Loucy (cell line): Measurements from ENCODE around the gene CD248.

Experiments
- H2AFZ ChIP-seq: fragments of 200-600 bp; sonication (generic); 2 replicates; pipeline ENCODE4 v1.6.0; 2016; ENCODE audit warnings: antibody characterized with exemption, mild to moderate bottlenecking, low read length, moderate library complexity
- H3F3A ChIP-seq: fragments of 200-600 bp; 2 replicates; pipeline ENCODE4 v1.6.0; 2016; ENCODE audit warnings: antibody characterized with exemption, low read depth, mild to moderate bottlenecking
- H3K27me3 ChIP-seq: fragments of 200-600 bp; sonication (generic); 2 replicates; pipeline ENCODE4 v1.6.1; 2014; ENCODE audit warnings: low read length, mild to moderate bottlenecking; ENCODE audit not compliant: insufficient read depth, poor library complexity, severe bottlenecking
- H3K36me3 ChIP-seq: fragments of 200-600 bp; sonication (generic); 2 replicates; pipeline ENCODE4 v1.6.1; 2016; ENCODE audit warnings: low read length; ENCODE audit not compliant: insufficient read depth
- H3K4me1 ChIP-seq: fragments of 200-600 bp; sonication (generic); 2 replicates; pipeline ENCODE4 v1.5.1; 2014; ENCODE audit warnings: low read length, mild to moderate bottlenecking; ENCODE audit not compliant: insufficient read depth, poor library complexity, severe bottlenecking
- H3K4me2 ChIP-seq: fragments of 200-600 bp; sonication (generic); 2 replicates; pipeline ENCODE4 v1.6.0; 2014; ENCODE audit warnings: antibody characterized with exemption, low read length, low read depth, mild to moderate bottlenecking; ENCODE audit not compliant: poor library complexity, severe bottlenecking
- H3K4me3 ChIP-seq: fragments of 200-600 bp; sonication (generic); 2 replicates; pipeline ENCODE4 v1.5.1; 2014; ENCODE audit warnings: low read length, mild to moderate bottlenecking, mixed read lengths; ENCODE audit not compliant: poor library complexity, severe bottlenecking
- H3K79me2 ChIP-seq: fragments of 200-600 bp; sonication (generic); 2 replicates; pipeline ENCODE4 v1.6.1; 2014; ENCODE audit warnings: low read length; ENCODE audit not compliant: insufficient read depth
- H3K9ac ChIP-seq: fragments of 200-600 bp; sonication (generic); 2 replicates; pipeline ENCODE4 v1.6.0; 2014; ENCODE audit warnings: mild to moderate bottlenecking, low read depth, low read length, moderate library complexity; ENCODE audit not compliant: poor library complexity, severe bottlenecking
- H3K9me2 ChIP-seq: fragments of 200-600 bp; sonication (generic); replicated peaks from 2 replicates; pipeline ENCODE4 v1.6.1; 2016; ENCODE audit warnings: low read depth, low read length, mixed read lengths
- H3K9me3 ChIP-seq: fragments of 200-600 bp; sonication (generic); 2 replicates; pipeline ENCODE4 v1.6.1; 2014; ENCODE audit warnings: mild to moderate bottlenecking, antibody characterized with exemption, low read length, low read depth; ENCODE audit not compliant: insufficient read depth
- H4K20me1 ChIP-seq: fragments of 200-600 bp; sonication (generic); 2 replicates; pipeline ENCODE4 v1.6.0; 2014; ENCODE audit warnings: antibody characterized with exemption, low read length, mild to moderate bottlenecking; ENCODE audit not compliant: insufficient read depth, poor library complexity, severe bottlenecking
- EZH2phosphoT487 ChIP-seq: fragments of 200-600 bp; IDR thresholded peaks from 2 replicates; pipeline ENCODE4 v1.6.1; 2018; ENCODE audit warnings: antibody characterized with exemption, mild to moderate bottlenecking, moderate library complexity, borderline replicate concordance
- TF ChIP-seq, protein P1 (sequence below): fragments of 200-600 bp; sonication (generic); conservative IDR thresholded peaks from 2 replicates; pipeline ENCODE4 v1.5.1; 2014; ENCODE audit warnings: mild to moderate bottlenecking, antibody characterized with exemption, low read length

CD248 gene

DNA sequence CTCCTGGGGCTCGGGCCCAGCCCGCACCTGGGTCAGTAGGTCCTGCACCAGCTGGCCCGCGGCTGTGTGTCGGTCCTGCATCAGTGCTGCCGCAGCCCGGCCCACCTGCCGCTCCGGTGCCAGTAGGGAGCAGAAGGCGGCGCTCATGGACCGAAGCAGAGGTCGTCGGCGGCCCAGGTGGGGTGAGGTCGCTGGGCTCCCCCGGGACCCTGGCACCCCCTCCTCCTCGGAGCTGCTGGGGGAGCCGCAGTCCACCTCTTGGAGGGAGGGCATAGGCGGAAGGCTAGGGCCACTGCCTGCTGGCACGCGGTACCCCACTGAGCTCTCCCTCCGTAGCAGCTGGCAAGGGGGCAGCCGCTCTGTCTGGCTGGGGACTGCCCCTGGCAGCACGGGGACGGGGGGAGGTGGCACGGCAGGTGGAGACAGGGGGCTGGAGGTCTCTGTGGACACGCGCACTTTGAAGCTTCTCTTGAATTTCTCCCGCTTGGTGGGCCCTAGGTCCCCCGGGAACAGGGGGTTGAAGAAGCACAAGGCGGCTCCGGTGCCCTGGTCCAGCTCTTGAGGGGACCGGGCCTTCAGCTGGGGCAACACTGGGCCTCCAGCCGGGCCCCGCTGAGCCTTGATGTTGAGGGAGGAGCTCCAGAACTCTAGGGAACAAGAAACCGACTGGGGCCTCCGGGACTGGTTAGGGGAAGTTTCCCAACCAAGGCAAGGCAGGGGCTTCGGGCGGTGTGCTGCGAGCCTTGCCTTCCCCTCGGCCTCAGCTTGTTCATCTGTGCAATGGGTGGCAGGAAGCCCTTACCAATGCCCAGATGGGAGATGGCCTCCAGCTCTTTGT lies 18.0 kb upstream of the CD248 start:
- Histone ChIP-seq H3K9ac (no peak overlapping the region), H3K9me3 (no peaks in the 10 kb centered on the region), H3K79me2 (no peaks in the 10 kb centered on the region), H3K4me3 (no peak overlapping the region), H3K36me3 (peaks cover 10% of the 10 kb centered on the region; the same call in 1 of the 2 replicates), H3K27me3 (no peaks in the 10 kb centered on the region), H3K4me2 (no peak overlapping the region), H4K20me1 (no peaks in the 10 kb centered on the region), H2AFZ (no peak overlapping the region), H3K4me1 (peaks cover 8% of the 10 kb centered on the region), H3F3A (no peaks in the 10 kb centered on the region), H3K9me2 (no peaks in the 10 kb centered on the region)
- no peak for TF ChIP-seq EZH2phosphoT487
- TF ChIP-seq, protein P1, sequence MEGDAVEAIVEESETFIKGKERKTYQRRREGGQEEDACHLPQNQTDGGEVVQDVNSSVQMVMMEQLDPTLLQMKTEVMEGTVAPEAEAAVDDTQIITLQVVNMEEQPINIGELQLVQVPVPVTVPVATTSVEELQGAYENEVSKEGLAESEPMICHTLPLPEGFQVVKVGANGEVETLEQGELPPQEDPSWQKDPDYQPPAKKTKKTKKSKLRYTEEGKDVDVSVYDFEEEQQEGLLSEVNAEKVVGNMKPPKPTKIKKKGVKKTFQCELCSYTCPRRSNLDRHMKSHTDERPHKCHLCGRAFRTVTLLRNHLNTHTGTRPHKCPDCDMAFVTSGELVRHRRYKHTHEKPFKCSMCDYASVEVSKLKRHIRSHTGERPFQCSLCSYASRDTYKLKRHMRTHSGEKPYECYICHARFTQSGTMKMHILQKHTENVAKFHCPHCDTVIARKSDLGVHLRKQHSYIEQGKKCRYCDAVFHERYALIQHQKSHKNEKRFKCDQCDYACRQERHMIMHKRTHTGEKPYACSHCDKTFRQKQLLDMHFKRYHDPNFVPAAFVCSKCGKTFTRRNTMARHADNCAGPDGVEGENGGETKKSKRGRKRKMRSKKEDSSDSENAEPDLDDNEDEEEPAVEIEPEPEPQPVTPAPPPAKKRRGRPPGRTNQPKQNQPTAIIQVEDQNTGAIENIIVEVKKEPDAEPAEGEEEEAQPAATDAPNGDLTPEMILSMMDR, result no peak

DNA sequence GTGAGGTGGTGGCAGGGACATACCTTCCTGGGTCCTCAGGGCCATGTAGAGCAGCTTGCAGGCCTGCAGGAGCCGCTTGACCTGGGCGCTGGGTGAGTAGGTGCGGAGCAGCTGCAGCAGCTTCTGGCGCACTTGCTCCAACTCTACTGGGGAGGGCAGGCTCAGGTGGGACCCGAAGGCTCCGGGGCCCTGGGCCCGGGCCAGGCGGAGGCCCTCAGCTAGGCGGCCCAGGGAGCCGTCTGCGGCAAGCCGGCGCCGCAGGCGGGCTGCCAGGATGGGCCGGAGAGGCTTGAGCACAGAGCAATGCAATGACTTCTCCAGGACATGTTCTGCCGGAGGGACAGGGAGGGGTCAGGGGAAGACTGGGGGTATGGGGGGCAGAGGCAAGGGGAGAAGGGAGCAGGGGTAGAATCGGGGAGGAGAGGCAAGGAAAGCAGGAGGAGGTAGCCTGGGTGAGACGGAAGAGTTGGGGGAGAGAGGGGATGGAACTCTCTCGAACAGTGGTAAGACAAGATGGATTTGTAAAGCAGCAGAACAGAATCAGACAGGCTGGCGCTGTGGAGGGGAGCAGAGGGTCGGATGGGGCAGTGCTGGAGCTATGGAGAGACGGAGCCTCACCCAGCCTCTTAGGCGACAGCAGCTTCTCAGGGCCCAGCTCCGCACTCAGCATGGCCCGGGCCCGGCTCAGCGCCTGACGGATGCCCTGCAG lies 17.2 kb upstream of the CD248 start:
- H4K20me1 ChIP-seq, result no peaks in the 10 kb centered on the region
- no peak overlapping the region for H2AFZ ChIP-seq
- H3K27me3 ChIP-seq, result no peaks in the 10 kb centered on the region
- H3K4me3 ChIP-seq, result no peak overlapping the region
- TF ChIP-seq, protein P1, result no peak
- TF ChIP-seq EZH2phosphoT487, result no peak
- no peak overlapping the region for H3K4me2 ChIP-seq
- H3F3A ChIP-seq, result no peaks in the 10 kb centered on the region
- H3K4me1 ChIP-seq, result peaks cover 8% of the 10 kb centered on the region
- H3K9ac ChIP-seq, result no peak overlapping the region
- H3K9me2 ChIP-seq, result no peaks in the 10 kb centered on the region
- H3K36me3 ChIP-seq, result peaks cover 10% of the 10 kb centered on the region; the same call in 1 of the 2 replicates
- H3K79me2 ChIP-seq, result no peaks in the 10 kb centered on the region
- no peaks in the 10 kb centered on the region for H3K9me3 ChIP-seq

DNA sequence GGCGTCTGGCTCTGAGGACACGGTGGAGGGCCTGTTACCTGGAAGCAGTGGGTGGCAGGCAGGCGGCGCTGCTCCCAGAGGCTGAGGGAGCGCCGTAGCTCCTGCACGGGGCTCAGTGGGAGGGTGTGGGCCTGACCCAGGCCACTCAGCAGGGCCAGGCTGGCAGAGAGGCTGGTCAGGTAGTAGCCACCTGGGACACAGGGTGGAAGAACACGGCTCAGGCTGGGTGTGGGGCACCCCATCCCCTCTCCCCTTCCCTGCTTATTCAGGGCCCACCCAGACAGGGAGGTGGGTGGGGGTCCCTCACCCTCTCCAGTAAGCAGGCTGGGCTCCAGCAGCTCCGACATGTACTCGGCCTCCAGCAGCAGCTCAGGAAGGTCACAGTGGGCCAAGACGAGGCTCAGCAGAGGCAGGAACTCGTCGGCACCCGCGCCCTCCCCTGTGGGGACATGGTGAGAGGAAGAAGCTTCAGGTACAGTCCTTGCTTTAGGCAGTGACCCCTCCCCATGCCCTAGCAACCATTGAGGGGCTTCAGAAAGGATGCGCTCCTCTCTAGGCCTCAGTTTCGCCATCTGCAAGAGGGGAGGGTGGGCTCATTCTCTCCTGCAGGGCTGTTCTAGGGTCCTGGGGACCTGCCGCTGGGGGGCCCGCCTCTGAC lies 16.5 kb upstream of the CD248 start:
- TF ChIP-seq, protein P1, result no peak
- no peak for TF ChIP-seq EZH2phosphoT487
- no peak overlapping the region for H3K9ac ChIP-seq
- no peak overlapping the region for H3K4me3 ChIP-seq

More for the DNA sequence above, 16.5 kb upstream of the CD248 start:
- Histone ChIP-seq H3K79me2 (no peaks in the 10 kb centered on the region), H3K4me2 (no peak overlapping the region), H3K4me1 (peaks cover 12% of the 10 kb centered on the region), H3K36me3 (peaks cover 10% of the 10 kb centered on the region; the same call in 1 of the 2 replicates), H3K9me2 (no peaks in the 10 kb centered on the region), H2AFZ (no peak overlapping the region), H3K9me3 (no peaks in the 10 kb centered on the region), H3F3A (no peaks in the 10 kb centered on the region), H4K20me1 (no peaks in the 10 kb centered on the region), H3K27me3 (no peaks in the 10 kb centered on the region)
